IPS-11a (cell line): ENCODE results near the gene PHLPP1.
"Not testable (repeated sequence)": the region's sequence is repeated elsewhere in the genome, so short reads cannot be mapped to it uniquely, and the experiment has no call there.

Experiments
- H3K4me3 ChIP-seq: one replicate; pipeline ENCODE4 v1.5.1; 2013; ENCODE audit warnings: low read depth, low read length, control low read depth

Gene PHLPP1

DNA sequence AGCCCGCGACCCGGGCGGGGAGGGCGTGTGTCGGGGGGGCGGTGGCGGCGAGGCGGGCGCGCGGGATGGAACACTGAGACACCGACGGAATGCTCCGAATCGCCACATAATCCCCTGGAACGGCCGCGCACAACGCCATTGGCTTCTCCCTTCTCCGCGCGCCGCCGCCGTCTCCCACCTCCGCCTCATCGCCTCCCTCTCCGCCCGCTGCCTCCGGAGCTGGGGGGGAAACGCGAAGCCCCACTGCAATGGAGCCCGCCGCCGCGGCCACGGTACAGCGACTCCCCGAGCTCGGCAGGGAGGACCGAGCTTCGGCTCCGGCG is at the start of gene PHLPP1:
TSS of gene PHLPP1 (plus strand) at position 106 of the 323 bp plus-strand sequence. CDS start at position 249, 143 bp downstream.
- H3K4me3 ChIP-seq: peak within 1 kb of the TSS; percentile 69

DNA sequence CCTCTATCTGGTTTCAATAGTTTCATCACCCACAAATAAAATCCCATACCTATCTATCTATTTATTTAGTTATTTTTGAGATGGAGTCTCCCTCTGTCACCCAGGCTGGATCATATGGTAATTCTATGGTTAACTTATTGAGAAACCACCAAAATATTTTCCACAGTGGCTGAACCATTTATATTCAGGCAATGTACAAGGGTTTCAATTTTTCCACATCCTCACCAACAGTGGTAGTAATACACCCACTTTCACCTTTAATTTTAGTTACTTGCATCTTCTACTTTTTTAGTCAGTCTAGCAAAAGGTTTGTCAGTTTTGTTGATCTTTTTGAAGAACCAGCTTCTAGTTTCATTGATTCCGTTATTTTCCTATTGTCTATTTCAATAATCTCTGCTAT is 46.1 kb upstream of the PHLPP1 start:
- H3K4me3 ChIP-seq: no peak overlapping the region

DNA sequence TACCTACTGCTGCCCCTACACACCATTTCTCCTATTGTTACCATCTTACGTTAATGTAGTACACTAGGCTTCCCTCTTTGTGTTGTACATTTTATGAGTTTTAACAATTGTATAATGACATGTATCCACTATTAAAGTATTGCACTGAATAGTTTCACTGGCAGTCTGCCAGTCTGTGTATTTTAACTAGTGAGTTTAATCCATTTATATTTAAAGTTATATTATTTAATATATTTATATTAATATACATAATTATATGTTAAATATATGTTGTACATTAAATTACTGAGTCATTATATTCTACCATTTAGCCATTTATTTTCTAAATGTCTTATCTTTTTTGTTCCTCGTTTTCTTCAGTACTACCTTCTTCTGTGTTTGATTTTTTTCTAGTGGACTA is 44.8 kb upstream of the PHLPP1 start:
- no peak overlapping the region for H3K4me3 ChIP-seq

- no peak overlapping the region for H3K4me3 ChIP-seq
These were observed 42.7 kb upstream of the PHLPP1 start for GRCh38 chr18:62672600-62672999.

DNA sequence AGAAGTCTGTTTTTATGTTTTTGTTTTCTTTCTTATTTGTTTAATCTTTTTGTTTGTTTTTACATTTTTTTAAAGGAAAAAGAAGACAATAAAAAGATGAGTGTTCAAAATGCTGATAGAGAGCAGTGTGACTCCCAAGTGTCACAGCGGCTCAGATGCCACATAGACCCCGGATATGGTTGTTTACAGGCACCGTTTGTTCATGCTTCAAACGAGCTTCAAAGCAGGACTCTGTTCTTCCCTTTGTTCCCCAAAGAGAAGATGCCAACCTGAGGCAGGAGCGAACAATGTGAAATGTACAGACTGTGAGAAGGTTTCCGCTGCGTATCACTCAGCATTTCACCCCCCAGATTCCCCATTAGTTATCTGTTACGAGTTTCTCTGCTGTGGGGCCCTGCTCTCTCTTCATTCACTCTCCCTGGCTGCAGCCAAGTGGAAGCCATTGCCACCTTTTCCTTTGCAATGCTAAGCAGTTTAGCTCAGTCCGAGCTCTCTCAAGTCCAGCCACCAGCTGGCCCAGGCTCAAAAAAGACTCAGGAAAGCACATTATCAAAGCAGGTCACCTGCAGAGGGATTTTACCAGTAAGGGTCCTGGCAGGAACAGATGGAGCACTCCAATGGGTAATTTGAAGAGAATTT is 36.4 kb upstream of the PHLPP1 start:
- no peak overlapping the region for H3K4me3 ChIP-seq

DNA sequence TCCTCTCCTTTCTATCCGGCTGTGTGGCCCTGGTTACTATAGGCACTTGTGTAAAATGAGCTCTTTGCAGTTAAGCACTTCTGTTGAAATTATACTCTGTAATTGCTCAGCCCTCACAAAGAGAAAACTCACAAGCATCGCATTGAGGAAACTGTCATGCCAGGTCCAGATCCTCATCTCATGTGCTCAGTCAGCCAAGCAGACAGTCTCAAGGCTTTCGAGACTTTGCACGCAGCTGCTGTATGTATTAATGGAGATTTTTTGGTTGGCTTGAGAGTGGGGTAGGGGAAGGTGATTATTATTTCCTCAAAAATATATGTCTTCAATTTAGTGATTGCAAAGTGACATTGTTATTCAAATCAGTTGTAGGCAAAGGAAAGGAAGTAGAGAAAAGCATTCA is 33.0 kb upstream of the PHLPP1 start:
- no peak overlapping the region for H3K4me3 ChIP-seq

DNA sequence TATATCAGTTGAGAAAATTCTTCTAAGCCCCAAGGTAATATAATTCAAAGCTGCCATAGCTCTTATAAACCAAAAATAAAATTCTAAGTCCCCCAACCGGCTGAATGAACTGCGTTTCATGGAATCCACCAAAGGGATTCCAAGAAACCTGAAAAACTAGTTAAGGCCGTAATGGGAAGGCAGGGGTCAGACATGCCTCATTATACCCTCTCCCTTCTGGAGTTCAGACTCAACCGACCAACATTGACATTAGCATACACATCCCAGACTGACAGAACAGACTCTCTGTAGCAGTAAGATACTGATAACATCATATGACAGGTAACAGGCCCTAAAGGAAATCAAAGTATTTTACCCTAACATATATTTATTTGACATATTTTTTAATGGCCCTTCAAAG is 31.4 kb upstream of the PHLPP1 start:
- H3K4me3 ChIP-seq: no peak overlapping the region

GRCh38 chr18:62688743-62689317 is 26.5 kb upstream of the PHLPP1 start:
- H3K4me3 ChIP-seq: no peak overlapping the region

DNA sequence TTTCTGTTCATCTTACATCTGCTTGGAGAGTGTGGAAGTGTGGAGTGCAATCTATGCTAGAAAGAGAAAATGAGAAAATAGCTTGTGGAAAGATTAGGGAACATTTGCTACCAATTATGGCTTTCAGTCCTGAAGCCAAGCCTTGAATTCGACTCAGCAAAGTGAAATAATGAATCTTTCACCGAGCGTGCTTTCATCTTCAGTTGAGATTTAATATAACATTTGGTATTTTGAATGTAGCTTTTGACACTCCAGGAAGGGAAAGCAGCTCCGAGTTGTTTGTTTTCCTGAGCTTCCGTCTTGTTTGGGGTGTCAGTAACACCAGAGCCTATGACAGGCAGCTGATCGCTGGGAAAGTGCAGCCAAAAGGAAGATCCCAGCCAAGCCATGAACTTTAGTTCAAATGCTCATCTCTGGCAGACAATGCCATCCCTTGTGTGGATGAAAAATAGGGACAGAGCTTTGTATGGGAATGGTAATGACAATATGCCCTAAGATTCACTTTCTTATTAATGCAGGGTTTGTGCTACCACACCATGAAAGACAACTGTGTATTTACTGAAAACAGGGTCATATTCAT is 25.0 kb upstream of the PHLPP1 start:
- no peak overlapping the region for H3K4me3 ChIP-seq

- H3K4me3 ChIP-seq: no peak overlapping the region
These were observed 21.7 kb upstream of the PHLPP1 start for GRCh38 chr18:62693659-62694058.

- H3K4me3 ChIP-seq: no peak overlapping the region
These were observed 17.7 kb upstream of the PHLPP1 start for GRCh38 chr18:62697636-62698035.

GRCh38 chr18:62702259-62702658 is 13.1 kb upstream of the PHLPP1 start:
- no peak overlapping the region for H3K4me3 ChIP-seq

GRCh38 chr18:62706879-62707278 is 8.5 kb upstream of the PHLPP1 start:
- not testable (repeated sequence) for H3K4me3 ChIP-seq

DNA sequence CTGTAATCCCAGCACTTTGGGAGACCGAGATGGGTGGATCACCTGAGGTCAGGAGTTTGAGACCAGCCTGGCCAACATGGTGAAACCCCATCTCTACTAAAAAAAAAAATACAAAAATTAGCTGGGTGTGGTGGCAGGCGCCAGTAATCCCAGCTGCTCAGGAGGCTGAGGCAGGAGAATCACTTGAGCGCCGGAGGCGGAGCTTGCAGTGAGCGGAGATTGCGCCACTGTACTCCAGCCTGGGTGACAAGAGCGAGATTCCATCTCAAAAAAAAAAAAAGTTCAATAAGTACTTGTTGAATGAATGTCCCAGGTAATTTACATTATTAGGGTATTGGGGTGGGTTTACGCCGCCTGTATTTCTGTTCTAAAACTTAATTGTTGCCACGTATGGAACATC is 5.4 kb upstream of the PHLPP1 start:
- H3K4me3 ChIP-seq: not testable (repeated sequence)

DNA sequence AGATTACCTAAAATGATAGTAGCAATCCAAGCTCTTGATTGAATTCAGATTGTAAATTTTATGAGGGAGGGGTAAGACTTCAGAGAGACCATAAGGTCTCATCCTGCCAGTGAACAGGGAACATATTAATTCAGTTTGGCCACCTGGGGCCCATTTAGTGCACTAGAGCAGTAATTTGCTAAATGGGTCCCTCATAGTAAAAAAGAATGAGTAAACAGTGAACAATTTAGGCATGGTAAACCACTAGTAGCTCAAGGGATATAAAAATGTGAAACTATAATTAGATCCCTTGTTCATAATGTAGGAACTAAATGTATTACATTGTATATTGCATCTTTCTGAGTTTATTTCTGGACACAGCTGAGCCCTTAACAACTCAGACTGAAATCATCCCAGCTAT is 4.9 kb upstream of the PHLPP1 start:
- H3K4me3 ChIP-seq: no peak overlapping the region

GRCh38 chr18:62711781-62712180 is 3.6 kb upstream of the PHLPP1 start:
- H3K4me3 ChIP-seq: no peak overlapping the region

GRCh38 chr18:62713651-62714247 is 1.6 kb upstream of the PHLPP1 start:
- no peak overlapping the region for H3K4me3 ChIP-seq

DNA sequence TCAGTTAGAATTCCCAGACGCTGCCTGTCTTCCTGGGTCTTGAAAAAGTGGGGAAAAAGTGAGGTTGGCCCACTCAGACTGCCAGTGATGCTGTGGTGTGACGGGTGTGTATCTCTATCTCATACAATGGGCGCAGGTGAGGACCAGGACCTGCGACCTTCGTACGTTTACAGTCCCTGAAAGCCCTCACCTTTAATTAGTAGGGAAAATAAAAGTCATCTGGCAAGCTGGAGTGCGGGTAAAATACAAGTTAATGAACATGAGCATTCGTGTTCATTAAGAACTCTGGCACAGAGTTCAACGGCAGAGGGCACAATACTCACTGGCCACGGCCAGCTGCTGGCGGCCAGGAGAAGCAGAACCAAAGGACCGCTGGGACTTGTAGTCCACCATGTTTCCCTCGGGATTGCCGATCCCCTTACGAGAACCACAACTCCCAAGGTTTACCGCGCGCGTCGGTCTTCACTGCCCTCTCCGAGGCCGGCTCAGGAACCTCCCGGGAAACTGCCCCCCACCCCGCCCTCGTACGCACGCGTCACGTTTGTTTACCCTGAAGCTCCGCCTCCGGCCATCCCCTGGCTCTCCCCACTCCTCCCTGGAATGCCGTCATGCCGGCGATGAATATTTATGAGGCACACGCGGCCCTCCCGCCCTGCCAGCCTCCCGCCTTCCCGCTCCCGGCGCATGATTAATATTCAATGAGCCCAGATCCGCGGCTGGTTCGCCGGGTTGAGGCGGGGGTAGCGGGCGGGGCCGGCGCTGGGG is 488 bp upstream of the PHLPP1 start:
- peak overlapping the region; percentile 67 for H3K4me3 ChIP-seq

- H3K4me3 ChIP-seq: peak overlapping the region; percentile 69
These were observed 646 bp downstream of the PHLPP1 start for GRCh38 chr18:62715759-62716615.

GRCh38 chr18:62716619-62717168 is 1.4 kb downstream of the PHLPP1 start:
- peak overlapping the region; percentile 69 for H3K4me3 ChIP-seq
